Effector memory CD4-positive, alpha-beta T cell (primary cell): Measurements from ENCODE around the gene CALM3.

Experiments used
- DNase-seq, 3 donors: peaks; one replicate each; pipeline ENCODE4 v3.0.0-alpha.2; 2020
- H3K27ac ChIP-seq: 2 replicates; pipeline ENCODE4 v1.7.0; 2013; ENCODE audit warnings: mild to moderate bottlenecking, low read length, moderate library complexity; ENCODE audit not compliant: insufficient read depth, poor library complexity, severe bottlenecking
- H3K27me3 ChIP-seq: replicated peaks from 2 replicates; pipeline ENCODE4 v1.7.0; 2013; ENCODE audit warnings: mild to moderate bottlenecking, low read length; ENCODE audit not compliant: insufficient read depth, control insufficient read depth, poor library complexity, severe bottlenecking
- H3K36me3 ChIP-seq: 2 replicates; pipeline ENCODE4 v1.7.0; 2013; ENCODE audit warnings: mild to moderate bottlenecking, low read length, moderate library complexity; ENCODE audit not compliant: control insufficient read depth, insufficient read depth
- H3K4me1 ChIP-seq: 2 replicates; pipeline ENCODE4 v1.7.0; 2013; ENCODE audit warnings: low read length, mild to moderate bottlenecking; ENCODE audit not compliant: control insufficient read depth, insufficient read depth, poor library complexity, severe bottlenecking
- H3K4me3 ChIP-seq: 2 replicates; pipeline ENCODE4 v1.7.0; 2013; ENCODE audit warnings: low read length, low read depth, mild to moderate bottlenecking; ENCODE audit not compliant: insufficient read depth, poor library complexity, severe bottlenecking
- H3K9me3 ChIP-seq: 2 replicates; pipeline ENCODE4 v1.7.0; 2013; ENCODE audit warnings: mild to moderate bottlenecking, low read length, moderate library complexity; ENCODE audit not compliant: control insufficient read depth

The CALM3 gene

GRCh38 chr19:46634656-46635218, 33.6 kb downstream of the CALM3 start:
- Histone ChIP-seq H3K27ac (peak overlapping the region; percentile 38), H3K9me3 (no peaks in the 10 kb centered on the region), H3K27me3 (peaks cover 3% of the 10 kb centered on the region), H3K4me1 (peaks cover 36% of the 10 kb centered on the region), H3K4me3 (peak overlapping the region; percentile 44), H3K36me3 (no peaks in the 10 kb centered on the region)
- DNase-seq: no peak

GRCh38 chr19:46635920-46636761, 35.0 kb downstream of the CALM3 start, which contains the start of gene GNG8:
GNG8 (minus strand) TSS chr19:46636202; CDS start chr19:46634682, 1,520 bp downstream.
- H3K4me3 ChIP-seq: no peak within 1 kb of the TSS
- H3K36me3 ChIP-seq: no peaks in the 10 kb centered on the region
- H3K27ac ChIP-seq: peak within 1 kb of the TSS; percentile 6
- H3K27me3 ChIP-seq: peaks cover 3% of the 10 kb centered on the region
- H3K9me3 ChIP-seq: no peaks in the 10 kb centered on the region
- DNase-seq: peak in 2 of 3 donors; percentile 27 to 43
- peaks cover 37% of the 10 kb centered on the region for H3K4me1 ChIP-seq

GRCh38 chr19:46637224-46637623, 36.1 kb downstream of the CALM3 start:
- Histone ChIP-seq H3K27me3 (peaks cover 3% of the 10 kb centered on the region), H3K27ac (no peak overlapping the region), H3K9me3 (no peaks in the 10 kb centered on the region), H3K4me1 (peaks cover 37% of the 10 kb centered on the region), H3K4me3 (no peak overlapping the region), H3K36me3 (no peaks in the 10 kb centered on the region)
- DNase-seq: no peak

GRCh38 chr19:46639358-46640182, 38.4 kb downstream of the CALM3 start:
- Histone ChIP-seq H3K9me3 (no peaks in the 10 kb centered on the region), H3K4me3 (peak overlapping the region; percentile 46), H3K36me3 (no peaks in the 10 kb centered on the region), H3K4me1 (peaks cover 24% of the 10 kb centered on the region), H3K27me3 (peaks cover 3% of the 10 kb centered on the region), H3K27ac (no peak overlapping the region)
- no peak for DNase-seq

GRCh38 chr19:46640656-46641055, 39.5 kb downstream of the CALM3 start:
- Histone ChIP-seq H3K27ac (no peak overlapping the region), H3K27me3 (peaks cover 3% of the 10 kb centered on the region), H3K36me3 (no peaks in the 10 kb centered on the region), H3K9me3 (no peaks in the 10 kb centered on the region), H3K4me3 (no peak overlapping the region), H3K4me1 (peaks cover 19% of the 10 kb centered on the region)
- no peak for DNase-seq

GRCh38 chr19:46644720-46645119, 43.6 kb downstream of the CALM3 start:
- Histone ChIP-seq H3K4me1 (peaks cover 2% of the 10 kb centered on the region), H3K27ac (no peak overlapping the region), H3K27me3 (peaks cover 11% of the 10 kb centered on the region), H3K4me3 (no peak overlapping the region), H3K36me3 (no peaks in the 10 kb centered on the region), H3K9me3 (no peaks in the 10 kb centered on the region)
- DNase-seq: no peak

GRCh38 chr19:46646402-46646801, 45.3 kb downstream of the CALM3 start:
- Histone ChIP-seq H3K27me3 (peaks cover 15% of the 10 kb centered on the region), H3K4me1 (no peaks in the 10 kb centered on the region), H3K27ac (no peak overlapping the region), H3K36me3 (no peaks in the 10 kb centered on the region), H3K9me3 (no peaks in the 10 kb centered on the region), H3K4me3 (no peak overlapping the region)
- DNase-seq: no peak

- no peak overlapping the region for H3K4me3 ChIP-seq
- H3K9me3 ChIP-seq: no peaks in the 10 kb centered on the region
- H3K27me3 ChIP-seq: peaks cover 15% of the 10 kb centered on the region
- H3K27ac ChIP-seq: no peak overlapping the region
- no peak for DNase-seq
- no peaks in the 10 kb centered on the region for H3K4me1 ChIP-seq
- no peaks in the 10 kb centered on the region for H3K36me3 ChIP-seq
Measured at GRCh38 chr19:46648060-46648960, 47.2 kb downstream of the CALM3 start.
